ENCODE data around the gene WDR54.

- TF ChIP-seq SUZ12 (IDR thresholded peaks at IDR 0.05; ENCODE audit: extremely low read depth, insufficient read depth, insufficient read length) (no peak), YY1 (IDR thresholded peaks at IDR 0.05; ENCODE audit: insufficient read depth, insufficient read length) (no peak), ZNF274 (IDR thresholded peaks at IDR 0.05; ENCODE audit: low read depth, low read length) (no peak)
Measured at GRCh38 chr2:74374509-74375205, 46.9 kb upstream of the WDR54 start.

Measured in NT2/D1 (cell line).